Activated CD4-positive, alpha-beta T cell treated with anti-CD3 and anti-CD28 coated beads for 1 hour (primary cell): ENCODE data around the gene CHDH.

Experiments
- DNase-seq: peaks from one replicate; pipeline ENCODE4 v3.0.0-alpha.2; 2020

Gene CHDH

DNA sequence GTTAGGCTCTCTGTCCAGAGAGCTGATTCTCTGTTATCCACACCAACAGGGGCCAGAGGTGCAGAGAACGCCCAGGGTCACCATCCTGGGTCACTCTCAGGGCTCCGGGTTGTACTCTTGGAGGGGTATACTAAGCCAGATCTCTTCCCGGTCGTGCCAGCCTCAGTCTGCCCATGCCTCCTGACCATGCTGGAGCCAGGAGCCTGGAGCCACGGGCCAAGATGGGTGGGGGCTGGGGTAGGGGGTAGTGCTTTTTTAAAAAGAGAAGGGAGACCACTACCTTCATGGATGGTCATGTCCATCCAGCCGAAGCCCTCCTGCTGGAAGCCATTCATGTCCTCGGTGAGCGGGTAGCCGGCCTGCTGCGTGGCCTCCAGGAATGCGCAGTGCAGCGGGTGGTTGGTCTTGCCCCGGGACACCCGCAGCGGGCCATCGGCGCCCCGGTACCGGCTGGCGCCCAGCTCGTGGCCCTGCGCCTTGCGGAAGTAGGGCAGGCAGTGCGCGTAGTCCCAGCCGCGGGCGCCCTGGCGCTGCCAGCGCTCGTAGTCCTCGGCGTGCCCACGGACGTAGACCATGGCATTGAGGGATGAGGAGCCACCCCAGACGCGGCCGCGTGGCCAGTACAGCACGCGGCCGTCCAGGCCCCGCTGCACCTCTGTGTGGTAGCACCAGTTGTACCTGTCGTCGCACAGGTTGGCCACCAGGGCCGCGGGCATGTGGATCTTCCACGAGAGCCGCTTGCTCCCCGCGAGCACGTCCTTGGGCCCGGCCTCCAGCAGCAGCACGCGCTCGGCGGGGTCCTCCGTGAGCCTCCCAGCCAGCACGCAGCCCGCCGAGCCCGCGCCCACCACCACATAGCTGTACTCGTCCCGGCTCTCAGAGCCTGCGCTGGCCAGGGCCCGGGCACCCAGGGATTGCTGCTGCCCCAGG lies 22.9 kb downstream of the CHDH start:
- DNase-seq, result no peak

DNA sequence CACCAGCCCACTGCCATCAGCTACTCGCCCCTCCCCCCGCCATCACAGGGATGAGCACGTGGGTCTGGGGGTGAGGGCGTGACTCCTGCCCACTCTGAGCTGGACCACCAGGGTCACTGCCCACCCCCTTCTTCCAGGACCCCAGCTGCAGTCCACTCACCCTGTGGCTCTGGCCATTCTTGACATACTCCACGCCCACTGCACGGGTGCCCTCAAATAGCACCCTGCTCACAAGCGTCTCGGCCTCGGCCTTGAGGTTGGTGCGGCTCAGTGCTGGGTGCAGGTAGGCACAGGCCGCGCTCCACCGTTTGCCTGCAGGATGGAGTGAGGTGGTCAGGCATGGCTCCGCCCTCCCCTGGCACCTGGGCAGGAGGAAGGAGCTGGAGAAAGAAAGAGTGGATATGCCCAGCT lies 23.9 kb downstream of the CHDH start:
- DNase-seq, result no peak

DNA sequence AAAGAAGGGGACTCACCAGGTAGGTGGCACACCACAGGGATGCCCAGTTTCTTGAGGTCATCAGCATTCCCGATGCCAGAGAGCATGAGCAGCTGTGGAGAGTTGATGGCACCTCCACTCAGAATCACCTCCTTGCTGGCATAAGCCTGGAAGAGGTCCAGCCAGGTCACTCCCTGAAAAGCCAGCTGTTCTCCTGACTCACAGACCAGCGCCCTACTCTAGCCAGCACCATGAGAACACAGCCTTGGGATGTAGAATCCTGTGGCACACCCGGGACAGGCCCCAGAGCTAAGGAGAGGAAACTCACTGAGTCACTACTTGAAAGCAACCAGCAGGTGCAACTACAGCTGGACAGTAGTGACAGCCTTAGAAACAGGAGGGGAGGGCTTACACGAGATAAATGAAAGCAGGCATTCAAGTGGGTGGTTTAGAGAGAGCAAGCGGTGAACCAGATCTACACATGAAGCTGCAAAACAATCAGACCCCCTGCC lies 24.5 kb downstream of the CHDH start:
- DNase-seq, result no peak

DNA sequence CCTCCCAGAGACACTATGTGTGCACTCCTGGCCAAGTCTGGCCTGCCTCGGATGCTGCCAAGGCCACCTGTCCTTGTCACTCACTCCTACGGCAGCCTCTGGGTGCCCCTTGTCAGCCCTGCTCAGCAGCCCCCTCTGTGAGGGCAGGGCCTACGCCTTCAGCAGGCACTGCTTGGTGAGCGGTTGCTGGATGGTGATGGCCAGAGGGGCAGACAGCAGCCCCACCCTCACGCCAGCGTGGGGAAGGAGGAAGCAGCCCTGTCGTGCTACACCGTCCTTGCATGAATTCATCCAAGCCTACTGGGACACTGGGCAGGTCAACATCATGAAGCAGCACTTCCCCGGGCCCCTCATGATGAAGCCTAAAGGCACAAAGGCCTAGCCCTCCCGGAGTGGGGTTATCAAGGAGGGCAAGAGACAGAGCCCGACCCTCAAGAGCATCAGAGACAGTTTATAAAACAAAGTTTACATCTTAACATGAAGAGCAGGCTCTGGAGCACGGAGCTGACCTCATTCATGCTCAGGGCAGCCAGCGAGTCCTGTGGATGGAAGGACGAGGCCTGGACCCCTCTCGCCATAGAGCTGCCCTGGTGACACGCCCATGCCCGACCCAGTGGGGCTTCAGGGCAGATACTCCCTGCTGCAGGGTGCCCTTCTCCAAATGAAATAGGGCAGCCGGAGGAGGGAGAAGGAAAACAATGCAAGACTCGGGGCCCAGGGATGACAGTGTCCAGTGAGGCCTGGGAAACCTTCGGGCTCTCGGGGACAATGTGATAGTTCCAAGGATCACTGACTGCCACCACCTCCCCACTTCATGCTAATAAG lies 25.3 kb downstream of the CHDH start:
- DNase-seq, result no peak

DNA sequence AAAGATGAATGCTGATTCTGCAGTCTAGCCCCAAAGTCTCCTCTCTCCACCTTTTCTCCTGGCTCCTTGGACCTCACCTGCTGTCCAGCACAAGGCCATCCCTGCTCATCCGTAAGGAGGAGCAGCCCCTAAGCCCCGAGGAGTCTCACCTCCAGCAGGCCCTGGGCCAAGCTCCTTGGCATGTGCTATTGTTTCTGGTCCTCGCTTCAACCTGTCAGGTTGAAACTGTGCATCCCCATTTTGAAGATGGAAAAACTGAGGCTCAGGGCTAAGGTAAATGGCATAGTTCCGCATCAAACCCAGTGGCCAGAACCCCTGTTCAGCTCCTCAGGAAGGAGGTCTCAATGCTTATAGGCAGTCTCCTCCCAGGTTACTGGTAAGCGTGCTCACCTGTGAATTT lies 26.1 kb downstream of the CHDH start:
- DNase-seq, result no peak

DNA sequence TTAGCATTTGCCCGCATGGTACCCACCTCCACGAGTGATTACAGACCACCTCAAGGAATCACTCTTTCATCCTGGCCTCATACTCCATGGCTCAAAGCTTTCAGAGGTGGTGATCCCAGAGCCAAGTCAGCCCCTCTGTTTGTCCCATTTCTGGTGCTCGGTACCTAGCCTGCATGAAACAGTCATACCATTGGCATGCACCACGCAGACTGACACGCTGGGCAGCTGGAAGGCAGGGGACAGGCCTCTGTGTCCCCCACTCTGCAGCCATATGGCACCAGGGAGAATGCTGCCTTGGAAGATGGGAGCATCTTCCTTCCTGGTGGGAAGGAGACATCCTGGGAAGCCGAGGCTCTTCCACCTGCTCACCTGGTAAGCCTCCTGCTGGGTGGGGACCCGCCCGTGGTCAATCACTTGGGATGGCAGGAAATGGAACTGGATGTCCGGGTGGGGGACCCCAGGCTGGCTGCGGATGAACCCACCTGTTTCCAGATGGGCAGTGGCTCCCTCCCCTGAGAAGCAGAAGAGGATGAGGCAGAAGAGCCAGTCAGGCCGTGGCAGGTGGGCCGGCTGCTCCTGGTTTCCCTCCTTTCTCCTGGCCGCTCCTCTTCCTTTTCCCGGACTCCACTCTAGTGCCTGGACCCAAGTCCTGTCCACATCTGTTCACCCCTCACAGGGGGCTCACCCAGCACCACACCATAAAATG lies 26.9 kb downstream of the CHDH start:
- DNase-seq, result no peak

DNA sequence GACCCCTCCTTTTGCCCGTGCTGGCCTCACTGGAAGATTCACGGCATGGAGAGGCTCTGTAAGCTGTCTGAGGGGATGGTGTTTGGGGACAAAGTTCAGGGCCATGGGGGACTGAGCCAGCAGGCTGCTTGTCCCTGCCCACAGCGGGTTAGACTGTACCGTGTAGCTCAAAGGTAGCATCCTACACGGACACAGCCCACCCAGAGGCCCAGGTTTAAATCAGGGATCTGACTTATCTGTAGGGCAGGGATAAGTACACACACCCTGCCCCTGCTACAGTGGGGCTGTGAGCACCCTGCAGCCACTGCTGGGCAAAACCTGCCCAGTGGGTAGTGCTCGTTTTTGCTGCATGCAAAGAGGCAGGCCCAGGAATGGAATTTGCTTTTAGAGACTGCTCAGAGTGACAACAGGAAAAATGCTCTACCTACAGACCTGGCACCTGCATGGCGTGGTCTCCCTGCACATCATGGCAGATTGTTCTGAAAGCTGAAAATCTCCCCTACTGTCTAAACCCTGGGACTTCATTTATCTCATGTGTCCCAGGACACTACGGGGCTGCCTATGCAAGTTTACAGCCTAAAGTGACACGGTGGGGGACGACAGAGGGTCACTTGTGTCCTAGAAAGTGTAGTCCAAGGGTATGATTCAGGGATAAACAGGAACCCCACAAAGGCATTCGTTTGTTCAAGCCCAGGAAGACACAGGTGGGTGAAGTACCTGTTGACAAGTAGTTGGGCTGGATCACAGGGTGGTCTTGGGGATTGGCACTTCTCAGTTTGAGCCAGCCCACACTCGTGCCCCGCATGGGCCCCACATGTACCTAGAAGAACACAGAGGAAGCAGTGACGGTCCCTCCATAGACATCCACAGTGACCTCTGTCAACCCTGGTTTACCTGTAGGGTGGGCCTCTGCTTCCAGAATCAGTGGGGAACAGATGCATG lies 27.7 kb downstream of the CHDH start:
- DNase-seq, result no peak

DNA sequence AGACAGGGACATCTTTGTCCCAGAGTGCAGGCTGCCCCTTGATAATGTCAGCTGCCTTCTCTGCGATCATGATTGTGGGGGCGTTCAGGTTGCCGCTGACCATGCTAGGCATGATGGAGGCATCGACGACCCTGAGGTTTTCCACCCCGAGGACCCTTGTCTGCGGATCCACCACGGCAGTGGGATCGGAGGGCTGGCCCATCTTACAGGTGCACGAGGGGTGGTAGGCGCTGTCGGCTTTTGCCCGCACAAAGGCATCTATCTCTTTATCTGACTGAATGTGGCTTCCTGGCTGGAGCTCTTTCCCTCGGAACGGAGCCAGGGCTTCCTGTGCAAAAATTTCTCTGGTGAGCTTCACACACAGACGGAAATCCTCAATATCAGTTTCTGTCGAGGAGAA lies 28.4 kb downstream of the CHDH start:
- no peak for DNase-seq

DNA sequence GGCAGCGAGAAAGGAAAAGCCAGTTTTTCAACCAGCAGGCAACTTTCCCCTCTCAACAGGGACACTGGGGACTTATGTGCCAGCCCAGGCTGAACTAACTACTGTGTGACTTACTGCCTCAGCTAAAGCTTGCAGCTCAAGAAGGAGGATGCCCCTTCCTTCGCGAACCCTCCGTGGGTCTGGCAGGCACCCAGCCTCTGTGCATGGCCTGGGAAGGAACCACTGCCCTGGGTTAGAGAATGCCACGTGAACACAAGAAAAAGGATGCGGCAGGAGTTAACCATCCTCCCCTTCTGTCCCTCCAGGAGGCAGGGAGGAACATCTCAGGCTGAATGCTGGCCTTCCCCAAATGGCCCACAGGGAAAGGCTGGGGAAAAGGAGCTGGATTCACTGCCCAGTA lies 29.0 kb downstream of the CHDH start:
- DNase-seq, result no peak

DNA sequence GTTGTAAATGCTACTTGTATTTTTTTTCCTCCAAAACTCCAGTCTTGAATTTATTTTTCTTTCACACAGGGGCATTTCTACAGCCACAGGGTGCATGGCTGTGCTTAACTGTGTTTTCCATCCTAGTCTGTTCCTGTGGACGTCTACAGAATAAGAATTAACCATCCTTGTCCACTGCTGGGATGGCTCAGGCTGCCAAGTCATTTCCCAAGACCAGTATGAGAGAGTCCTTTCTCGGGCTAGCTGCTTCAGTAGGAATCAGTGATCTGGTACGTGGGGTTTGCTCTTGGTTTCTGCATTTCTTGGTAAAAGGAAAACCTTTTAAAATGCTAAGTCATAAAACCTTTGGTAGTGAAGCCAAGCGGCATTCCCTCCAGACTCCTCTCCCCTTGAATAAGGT lies 29.8 kb downstream of the CHDH start:
- DNase-seq, result no peak

DNA sequence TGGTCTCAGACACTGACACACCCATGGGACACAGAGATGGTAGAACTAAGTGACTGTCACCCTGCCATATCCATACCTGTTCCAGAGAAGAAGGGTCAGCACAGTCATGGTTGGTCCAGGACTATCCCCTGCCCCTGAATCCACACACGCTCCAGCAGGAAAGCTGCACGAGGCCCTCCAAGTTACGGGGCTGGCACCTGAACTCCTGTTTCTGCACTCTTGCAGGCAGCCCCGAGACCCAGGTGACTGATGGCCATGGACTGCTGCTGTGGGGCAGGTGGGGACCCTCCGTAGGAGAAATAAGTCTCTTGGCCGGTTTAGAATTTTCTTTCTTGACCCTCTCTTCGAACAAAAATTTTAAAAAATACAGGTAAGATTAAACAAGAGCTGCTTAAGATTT lies 30.6 kb downstream of the CHDH start:
- DNase-seq, result no peak

DNA sequence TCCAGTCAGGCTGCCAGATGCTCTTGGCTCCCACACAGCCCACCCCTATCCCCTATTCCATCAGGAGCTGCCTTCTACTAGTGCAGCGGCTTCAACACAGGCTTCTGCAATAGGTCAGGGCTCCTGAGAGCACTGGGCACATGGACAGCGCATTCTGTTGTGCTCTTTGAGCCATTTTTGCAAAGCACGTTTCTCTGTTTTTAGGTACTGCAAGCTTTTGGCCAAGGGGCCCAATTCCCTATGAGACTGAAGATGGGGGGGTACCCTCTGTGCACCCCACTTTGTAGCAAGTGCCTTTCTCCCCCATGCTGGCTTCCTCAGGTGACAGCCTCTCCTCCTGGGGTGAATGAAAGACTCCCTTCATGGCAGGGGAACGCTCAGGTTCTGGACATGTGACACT lies 31.2 kb downstream of the CHDH start:
- no peak for DNase-seq

DNA sequence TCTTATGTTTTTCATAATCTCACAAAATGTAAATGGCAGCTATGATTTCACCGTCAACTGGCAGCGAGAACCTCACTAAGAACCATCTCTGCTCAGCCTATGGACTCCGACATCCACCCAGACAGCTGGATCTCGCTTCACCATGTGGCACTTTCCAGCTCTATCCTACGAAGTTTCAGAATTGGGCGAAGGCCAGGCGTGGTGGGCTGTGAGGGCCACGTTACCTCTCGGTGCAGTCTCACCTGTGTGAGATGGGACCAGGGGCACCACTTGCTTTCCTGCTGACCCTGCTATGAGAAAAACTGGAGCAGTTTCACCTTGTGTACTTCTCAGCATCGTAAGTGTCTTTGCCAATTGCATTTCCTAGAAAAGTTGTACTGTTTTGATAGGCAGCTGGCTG lies 32.3 kb downstream of the CHDH start:
- DNase-seq, result no peak

DNA sequence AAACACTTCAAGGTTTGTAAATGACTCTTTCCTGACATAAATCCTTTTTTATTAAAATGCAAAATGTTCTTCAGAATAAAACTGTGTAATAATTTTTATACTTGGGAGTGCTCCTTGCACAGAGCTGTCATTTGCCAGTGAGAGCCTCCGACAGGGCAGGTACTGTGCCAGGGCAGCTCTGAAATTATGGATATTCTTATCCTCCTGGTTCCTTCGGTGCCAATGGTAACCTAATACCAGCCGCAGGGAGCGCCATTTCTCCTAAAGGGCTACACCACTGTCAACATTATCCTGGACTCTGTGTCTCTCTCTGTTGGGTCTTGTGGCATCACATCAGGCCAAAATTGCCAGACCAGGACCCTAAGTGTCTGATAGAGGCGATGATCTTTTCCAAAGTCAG lies 33.0 kb downstream of the CHDH start:
- DNase-seq, result no peak

DNA sequence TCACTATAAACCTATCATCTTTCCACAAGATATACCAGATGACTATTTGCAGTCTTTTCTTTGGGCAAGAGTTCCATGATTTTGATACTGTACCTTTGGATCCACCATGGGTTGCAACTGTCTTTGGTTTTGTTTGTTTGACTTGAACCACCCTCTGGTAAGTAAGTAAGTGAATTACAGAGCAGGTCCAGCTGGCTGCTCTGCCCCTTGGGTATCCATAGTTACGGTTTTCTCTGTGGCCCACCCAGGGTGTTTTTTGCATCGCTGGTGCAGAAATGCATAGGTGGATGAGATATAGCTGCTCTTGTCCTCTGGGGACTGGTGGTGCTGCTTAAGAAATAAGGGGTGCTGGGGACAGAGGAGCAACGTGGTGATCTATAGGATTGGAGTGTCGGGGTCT lies 33.8 kb downstream of the CHDH start:
- DNase-seq, result no peak

DNA sequence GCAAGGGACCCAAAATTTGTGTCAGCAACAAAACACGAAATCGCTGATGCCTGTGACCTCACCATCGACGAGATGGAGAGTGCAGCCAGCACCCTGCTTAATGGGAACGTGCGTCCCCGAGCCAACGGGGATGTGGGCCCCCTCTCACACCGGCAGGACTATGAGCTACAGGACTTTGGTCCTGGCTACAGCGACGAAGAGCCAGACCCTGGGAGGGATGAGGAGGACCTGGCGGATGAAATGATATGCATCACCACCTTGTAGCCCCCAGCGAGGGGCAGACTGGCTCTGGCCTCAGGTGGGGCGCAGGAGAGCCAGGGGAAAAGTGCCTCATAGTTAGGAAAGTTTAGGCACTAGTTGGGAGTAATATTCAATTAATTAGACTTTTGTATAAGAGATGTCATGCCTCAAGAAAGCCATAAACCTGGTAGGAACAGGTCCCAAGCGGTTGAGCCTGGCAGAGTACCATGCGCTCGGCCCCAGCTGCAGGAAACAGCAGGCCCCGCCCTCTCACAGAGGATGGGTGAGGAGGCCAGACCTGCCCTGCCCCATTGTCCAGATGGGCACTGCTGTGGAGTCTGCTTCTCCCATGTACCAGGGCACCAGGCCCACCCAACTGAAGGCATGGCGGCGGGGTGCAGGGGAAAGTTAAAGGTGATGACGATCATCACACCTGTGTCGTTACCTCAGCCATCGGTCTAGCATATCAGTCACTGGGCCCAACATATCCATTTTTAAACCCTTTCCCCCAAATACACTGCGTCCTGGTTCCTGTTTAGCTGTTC lies 34.9 kb downstream of the CHDH start:
- no peak for DNase-seq

DNA sequence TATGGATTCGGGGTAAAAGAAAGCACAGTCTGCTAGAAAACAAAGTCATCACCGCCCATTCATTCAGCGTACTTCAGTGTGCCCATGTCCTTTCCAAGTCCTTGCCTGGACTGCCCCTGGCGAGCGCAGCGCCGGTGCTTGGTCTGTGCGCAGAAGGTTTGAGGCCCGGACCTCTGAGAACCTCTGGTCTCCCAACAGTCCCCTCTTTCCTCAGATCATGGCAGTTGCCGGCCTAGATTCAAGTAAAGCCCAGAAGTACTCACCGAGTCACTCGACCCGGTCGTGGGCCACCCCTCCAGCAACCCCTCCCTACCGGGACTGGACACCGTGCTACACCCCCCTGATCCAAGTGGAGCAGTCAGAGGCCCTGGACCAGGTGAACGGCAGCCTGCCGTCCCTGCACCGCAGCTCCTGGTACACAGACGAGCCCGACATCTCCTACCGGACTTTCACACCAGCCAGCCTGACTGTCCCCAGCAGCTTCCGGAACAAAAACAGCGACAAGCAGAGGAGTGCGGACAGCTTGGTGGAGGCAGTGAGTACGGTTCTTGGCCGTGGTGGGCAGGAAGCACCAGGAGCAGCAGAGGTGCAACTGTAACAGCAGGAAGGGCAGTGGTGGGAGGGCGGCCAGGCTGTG lies 36.3 kb downstream of the CHDH start:
- DNase-seq, result no peak

DNA sequence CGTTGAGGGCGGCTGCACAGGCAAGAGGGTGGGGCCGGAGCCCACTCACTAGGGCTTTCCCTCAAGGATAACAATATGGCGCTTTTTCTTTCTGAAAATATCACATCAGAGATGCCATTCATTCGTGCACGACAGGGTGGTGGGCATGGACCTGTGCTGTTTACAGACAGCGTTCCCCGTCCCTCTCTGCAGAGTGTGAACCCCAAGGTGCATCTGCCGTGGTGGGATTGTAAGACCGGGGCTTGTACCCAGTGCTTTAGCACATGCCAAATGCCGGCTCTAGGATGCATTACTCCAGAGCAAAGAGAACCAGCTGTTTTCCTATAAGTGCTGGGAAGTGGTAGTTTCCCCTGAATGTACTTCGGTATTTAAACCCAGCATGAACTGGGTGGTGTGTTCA lies 37.0 kb downstream of the CHDH start:
- DNase-seq, result no peak

DNA sequence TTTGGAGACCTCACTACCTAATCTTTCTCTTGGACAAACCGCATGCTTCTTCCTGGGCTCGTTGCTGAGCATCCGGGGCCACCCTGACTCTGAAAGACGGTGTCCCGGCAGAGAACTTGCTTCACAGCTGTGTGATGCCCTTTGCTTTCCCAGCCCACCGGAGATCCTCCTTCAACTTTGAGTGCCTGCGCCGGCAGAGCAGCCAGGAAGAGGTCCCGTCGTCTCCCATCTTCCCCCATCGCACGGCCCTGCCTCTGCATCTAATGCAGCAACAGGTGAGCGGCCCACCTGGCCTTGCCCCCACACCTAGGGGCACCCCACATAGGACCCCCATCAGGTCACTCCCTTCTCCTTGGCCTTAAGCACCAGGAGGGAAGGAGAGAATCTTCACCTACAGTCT lies 37.7 kb downstream of the CHDH start:
- no peak for DNase-seq

DNA sequence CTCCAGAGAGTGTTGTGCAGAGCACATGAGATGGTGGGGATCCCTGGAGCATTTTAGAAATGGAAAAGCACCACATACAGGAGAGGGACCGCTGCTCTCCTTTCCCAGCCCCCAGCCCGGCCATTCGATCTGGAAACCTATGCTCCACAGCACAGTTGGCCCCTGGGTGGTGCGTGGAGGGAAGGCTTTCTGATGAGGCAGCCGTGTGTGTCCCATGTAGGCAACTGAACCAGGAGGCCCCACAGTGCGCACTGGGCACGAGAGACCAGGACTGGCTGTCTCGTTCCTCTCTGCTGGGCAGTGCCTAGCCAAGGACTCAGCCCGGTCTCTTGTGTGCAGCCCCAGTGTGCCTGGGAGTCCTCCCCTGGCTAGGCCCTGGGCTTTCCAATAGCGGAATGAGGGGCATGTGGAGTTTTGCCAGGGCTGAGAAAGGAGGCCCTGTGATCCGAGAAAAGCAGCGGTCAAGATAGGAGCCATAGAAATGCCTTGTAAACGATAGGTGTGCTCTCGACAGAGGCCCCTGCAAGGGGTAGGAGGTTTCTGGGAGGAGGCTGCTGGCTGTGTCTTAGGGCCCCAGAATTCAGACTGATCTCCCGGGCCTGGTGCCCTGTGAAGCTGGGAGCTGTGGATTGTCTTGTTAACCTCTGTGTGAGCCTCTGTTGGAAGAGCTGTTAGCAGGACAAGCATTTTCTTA lies 39.0 kb downstream of the CHDH start:
- no peak for DNase-seq
